ENCODE results near the gene CLCN1.

DNA sequence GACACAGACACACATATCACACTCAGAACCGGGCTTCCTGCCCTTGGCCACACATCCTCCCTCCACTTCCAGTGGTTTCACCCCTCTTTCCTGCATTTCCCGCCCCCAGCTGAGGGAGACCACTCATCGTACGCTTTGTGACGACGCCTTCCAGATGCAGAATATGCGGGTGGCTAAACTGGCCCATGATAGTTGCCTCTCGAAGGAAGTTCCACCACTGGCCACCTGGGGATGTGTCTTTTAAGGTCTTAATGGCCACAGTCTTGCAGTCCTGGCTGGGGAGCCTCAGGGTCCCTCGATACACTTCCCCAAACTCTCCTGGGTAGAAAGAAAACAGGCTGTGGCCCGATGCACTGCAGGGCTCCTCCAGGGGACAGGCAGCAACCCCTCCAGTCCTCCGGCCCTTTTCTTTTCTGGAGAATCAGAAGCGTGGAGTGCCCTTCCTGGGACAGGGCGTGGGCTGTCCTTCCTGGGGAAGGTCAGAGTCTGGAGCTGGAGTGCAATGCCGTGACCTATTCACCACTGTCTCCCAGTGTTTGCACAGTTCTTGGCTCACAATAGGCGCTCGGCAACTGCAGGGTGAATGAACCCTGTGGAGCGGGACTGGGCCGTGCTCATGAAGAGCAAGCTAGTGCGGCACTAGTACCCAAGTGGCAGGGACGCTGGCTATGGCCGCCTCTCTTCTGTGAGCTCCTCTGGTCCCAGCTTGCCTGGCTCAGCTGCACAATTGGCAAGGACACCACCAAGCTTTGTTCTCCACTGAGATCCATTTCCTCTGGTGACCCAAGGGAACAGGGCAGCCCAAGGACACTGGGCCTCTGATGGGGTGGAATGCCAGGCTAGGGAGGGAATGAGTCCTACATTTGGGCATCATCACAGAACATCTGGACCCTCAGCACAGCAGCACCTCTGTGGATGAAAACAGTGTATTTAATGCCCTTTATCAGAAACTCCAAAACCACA, 79.6 kb downstream of the CLCN1 start:
- TF ChIP-seq, protein P1, sequence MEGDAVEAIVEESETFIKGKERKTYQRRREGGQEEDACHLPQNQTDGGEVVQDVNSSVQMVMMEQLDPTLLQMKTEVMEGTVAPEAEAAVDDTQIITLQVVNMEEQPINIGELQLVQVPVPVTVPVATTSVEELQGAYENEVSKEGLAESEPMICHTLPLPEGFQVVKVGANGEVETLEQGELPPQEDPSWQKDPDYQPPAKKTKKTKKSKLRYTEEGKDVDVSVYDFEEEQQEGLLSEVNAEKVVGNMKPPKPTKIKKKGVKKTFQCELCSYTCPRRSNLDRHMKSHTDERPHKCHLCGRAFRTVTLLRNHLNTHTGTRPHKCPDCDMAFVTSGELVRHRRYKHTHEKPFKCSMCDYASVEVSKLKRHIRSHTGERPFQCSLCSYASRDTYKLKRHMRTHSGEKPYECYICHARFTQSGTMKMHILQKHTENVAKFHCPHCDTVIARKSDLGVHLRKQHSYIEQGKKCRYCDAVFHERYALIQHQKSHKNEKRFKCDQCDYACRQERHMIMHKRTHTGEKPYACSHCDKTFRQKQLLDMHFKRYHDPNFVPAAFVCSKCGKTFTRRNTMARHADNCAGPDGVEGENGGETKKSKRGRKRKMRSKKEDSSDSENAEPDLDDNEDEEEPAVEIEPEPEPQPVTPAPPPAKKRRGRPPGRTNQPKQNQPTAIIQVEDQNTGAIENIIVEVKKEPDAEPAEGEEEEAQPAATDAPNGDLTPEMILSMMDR (IDR thresholded peaks at IDR 0.05) = no peak
- no peak for TF ChIP-seq POLR2A (IDR thresholded peaks at IDR 0.05)

Data from vagina (tissue), 2 donors.